Caco-2 (cell line): Measurements from ENCODE around the gene CWF19L2. TPM values are rescaled to one million over a fixed set of nuclear protein-coding genes. Genes with fewer than 3 reads are reported as not detected.
"Not testable (repeated sequence)": the region's sequence is repeated elsewhere in the genome, so short reads cannot be mapped to it uniquely, and the experiment has no call there.

ENCODE experiments used
- BruUV-seq: library from RNA; stranded (reverse); fragments of 400-500 nt; replicated peaks from 2 replicates; lab custom pipeline; 2021; lab: Mats Ljungman, UMichigan
- CTCF ChIA-PET: fragments of 300-600 bp; sonication (Branson Sonifier 250); formaldehyde crosslinking; loops from one replicate; lab custom pipeline; 2022; ENCODE audit warnings: antibody characterized with exemption; lab: Charles Lee
- POLR2A ChIA-PET: fragments of 300-600 bp; sonication (Branson Sonifier 250); formaldehyde crosslinking; loops from one replicate; lab custom pipeline; 2022; ENCODE audit warnings: antibody characterized with exemption; lab: Charles Lee
- DNase-seq, 2 experiments: peaks; one replicate each; pipeline versions ENCODE4 v3.0.0 to v3.0.0-alpha.2; 2020 to 2022
- H3K27me3 ChIP-seq: replicated peaks from 2 replicates; pipeline ENCODE4 v1.6.0; 2011; ENCODE audit warnings: low read length; ENCODE audit not compliant: control insufficient read depth, insufficient read depth
- H3K36me3 ChIP-seq: 2 replicates; pipeline ENCODE4 v1.5.1; 2011; ENCODE audit warnings: low read length; ENCODE audit not compliant: control insufficient read depth, insufficient read depth
- H3K4me1 ChIP-seq: fragments of 250-450 bp; sonication (Bioruptor Pico); 2 replicates; pipeline ENCODE4 v1.5.1; 2020; ENCODE audit warnings: mild to moderate bottlenecking
- H3K4me3 ChIP-seq: 2 replicates; pipeline ENCODE4 v1.5.1; 2011; ENCODE audit warnings: low read depth, mild to moderate bottlenecking, control low read depth, low read length
- H3K9me3 ChIP-seq: fragments of 250-450 bp; sonication (Bioruptor Pico); 2 replicates; pipeline ENCODE4 v1.5.1; 2020; ENCODE audit warnings: mild to moderate bottlenecking, moderate library complexity
- H3K27ac Mint-ChIP-seq: one replicate; pipeline ENCODE4 v1.8.0; 2022; ENCODE audit warnings: mixed read lengths; ENCODE audit not compliant: unreplicated experiment
- H3K27me3 Mint-ChIP-seq: one replicate; pipeline ENCODE4 v1.8.0; 2022; ENCODE audit warnings: mixed read lengths; ENCODE audit not compliant: insufficient read depth, unreplicated experiment
- H3K36me3 Mint-ChIP-seq: one replicate; pipeline ENCODE4 v1.8.0; 2022; ENCODE audit warnings: mild to moderate bottlenecking, mixed read lengths; ENCODE audit not compliant: insufficient read depth, unreplicated experiment
- H3K4me1 Mint-ChIP-seq: one replicate; pipeline ENCODE4 v1.8.0; 2022; ENCODE audit warnings: low read depth, mixed read lengths; ENCODE audit not compliant: unreplicated experiment
- H3K4me3 Mint-ChIP-seq: one replicate; pipeline ENCODE4 v1.8.0; 2022; ENCODE audit warnings: mild to moderate bottlenecking, moderate library complexity, mixed read lengths; ENCODE audit not compliant: unreplicated experiment
- H3K9me3 Mint-ChIP-seq: one replicate; pipeline ENCODE4 v1.8.0; 2022; ENCODE audit warnings: mixed read lengths; ENCODE audit not compliant: unreplicated experiment
- CTCF ChIP-seq, 2 experiments: fragments of 200-600 bp in 1 of 2; IDR thresholded peaks; 1 replicate in 1 of 2; 2 replicates in 1 of 2; pipeline versions ENCODE4 v1.5.1 to v1.8.0; 2011 to 2022; ENCODE audit warnings: antibody characterized with exemption in 1 of 2, control low read depth in 1 of 2, inconsistent platforms in 1 of 2, low read depth in 1 of 2, low read length in 1 of 2, mild to moderate bottlenecking in 1 of 2, moderate library complexity in 1 of 2; ENCODE audit not compliant: insufficient read depth in 1 of 2, severe bottlenecking in 1 of 2, unreplicated experiment in 1 of 2
- intact Hi-C: fragments of 100-400 bp; cut with micrococcal nuclease; formaldehyde crosslinking; loops from one replicate; pipeline ENCODE4 v1.10.0; 2022; ENCODE audit not compliant: unreplicated experiment
- total RNA-seq: library from RNA; stranded (reverse); gene quantifications from 2 replicates; pipeline ENCODE4 v1.2.3, GENCODE V29; 2022

Gene CWF19L2
- total RNA-seq, 1 experiment from 2014 or later: 24.1 TPM

GRCh38 chr11:107501713-107502112, 44.1 kb upstream of the CWF19L2 start:
- Mint-ChIP-seq H3K36me3 (peaks cover 21% of the 10 kb centered on the region), H3K9me3 (peaks cover 47% of the 10 kb centered on the region), H3K4me1 (no peaks in the 10 kb centered on the region), H3K27me3 (no peaks in the 10 kb centered on the region), H3K27ac (no peak overlapping the region), H3K4me3 (no peak overlapping the region)
- peaks cover 10% of the 10 kb centered on the region for H3K9me3 ChIP-seq
- intact Hi-C loops: no loop called here
- ChIA-PET CTCF (no interaction called here), POLR2A (no interaction called here)
- TF ChIP-seq CTCF (IDR thresholded peaks at IDR 0.05; ENCODE audit: insufficient read depth in 1 of 2, low read depth in 1 of 2, low read length in 1 of 2, severe bottlenecking in 1 of 2, unreplicated experiment in 1 of 2): no peak
- BruUV-seq: no TSS peak
- H3K4me3 ChIP-seq: no peak overlapping the region
- DNase-seq: no peak
- no peaks in the 10 kb centered on the region for H3K4me1 ChIP-seq
- H3K36me3 ChIP-seq: no peaks in the 10 kb centered on the region
- no peaks in the 10 kb centered on the region for H3K27me3 ChIP-seq

GRCh38 chr11:107497371-107497770, 39.7 kb upstream of the CWF19L2 start:
- CTCF ChIA-PET, H3K27ac Mint-ChIP-seq, H3K4me3 Mint-ChIP-seq, DNase-seq, intact Hi-C loops, H3K27me3 ChIP-seq, H3K4me3 ChIP-seq, H3K36me3 ChIP-seq, BruUV-seq, POLR2A ChIA-PET, H3K36me3 Mint-ChIP-seq, H3K27me3 Mint-ChIP-seq: not testable (repeated sequence)
- peaks cover 10% of the 10 kb centered on the region for H3K9me3 ChIP-seq
- peaks cover 15% of the 10 kb centered on the region for H3K4me1 ChIP-seq
- peaks cover 24% of the 10 kb centered on the region for H3K4me1 Mint-ChIP-seq
- peaks cover 28% of the 10 kb centered on the region for H3K9me3 Mint-ChIP-seq

GRCh38 chr11:107496011-107496410, 38.4 kb upstream of the CWF19L2 start:
- H3K36me3 Mint-ChIP-seq: no peaks in the 10 kb centered on the region
- ChIA-PET CTCF (no interaction called here), POLR2A (no interaction called here)
- H3K4me1 Mint-ChIP-seq: peaks cover 24% of the 10 kb centered on the region
- TF ChIP-seq CTCF (IDR thresholded peaks at IDR 0.05; ENCODE audit: insufficient read depth in 1 of 2, low read depth in 1 of 2, low read length in 1 of 2, severe bottlenecking in 1 of 2, unreplicated experiment in 1 of 2): no peak
- no TSS peak for BruUV-seq
- H3K9me3 Mint-ChIP-seq: peaks cover 14% of the 10 kb centered on the region
- intact Hi-C loops: no loop called here
- no peaks in the 10 kb centered on the region for H3K27me3 Mint-ChIP-seq
- no peak overlapping the region for H3K27ac Mint-ChIP-seq
- Histone ChIP-seq H3K27me3 (no peaks in the 10 kb centered on the region), H3K36me3 (no peaks in the 10 kb centered on the region), H3K4me1 (peaks cover 15% of the 10 kb centered on the region), H3K9me3 (no peaks in the 10 kb centered on the region; the same call in none of the 2 replicates), H3K4me3 (no peak overlapping the region)
- DNase-seq: no peak
- H3K4me3 Mint-ChIP-seq: no peak overlapping the region

GRCh38 chr11:107494055-107494454, 36.4 kb upstream of the CWF19L2 start:
- BruUV-seq: no TSS peak

More at GRCh38 chr11:107494055-107494454, 36.4 kb upstream of the CWF19L2 start:
- peaks cover 15% of the 10 kb centered on the region for H3K4me1 ChIP-seq
- peaks cover 24% of the 10 kb centered on the region for H3K4me1 Mint-ChIP-seq
- H3K4me3 Mint-ChIP-seq: no peak overlapping the region
- TF ChIP-seq CTCF (IDR thresholded peaks at IDR 0.05; ENCODE audit: insufficient read depth in 1 of 2, low read depth in 1 of 2, low read length in 1 of 2, severe bottlenecking in 1 of 2, unreplicated experiment in 1 of 2): no peak
- H3K36me3 ChIP-seq: no peaks in the 10 kb centered on the region
- no peaks in the 10 kb centered on the region for H3K27me3 ChIP-seq
- intact Hi-C loops: no loop called here
- H3K4me3 ChIP-seq: no peak overlapping the region
- ChIA-PET POLR2A (no interaction called here), CTCF (no interaction called here)
- H3K9me3 ChIP-seq: no peaks in the 10 kb centered on the region
- no peak for DNase-seq
- H3K27me3 Mint-ChIP-seq: no peaks in the 10 kb centered on the region
- H3K27ac Mint-ChIP-seq: peak overlapping the region; percentile 6
- no peaks in the 10 kb centered on the region for H3K36me3 Mint-ChIP-seq
- H3K9me3 Mint-ChIP-seq: peaks cover 11% of the 10 kb centered on the region
